Nephron (organoid): ENCODE data around the gene CLIC1.

ENCODE experiments used
- H3K27ac Mint-ChIP-seq, 3 experiments: 2 replicates each; pipeline ENCODE4 v1.8.0; 2020; ENCODE audit warnings: mixed read lengths in 3 of 3, mild to moderate bottlenecking in 2 of 3, moderate library complexity in 1 of 3
- H3K27me3 Mint-ChIP-seq: 2 replicates; pipeline ENCODE4 v1.8.0; 2021; ENCODE audit warnings: low read depth, mild to moderate bottlenecking, moderate library complexity, mixed read lengths
- H3K36me3 Mint-ChIP-seq: 2 replicates; pipeline ENCODE4 v1.8.0; 2020; ENCODE audit warnings: low read depth, mixed read lengths
- H3K4me1 Mint-ChIP-seq: 2 replicates; pipeline ENCODE4 v1.8.0; 2020; ENCODE audit warnings: mixed read lengths
- H3K4me3 Mint-ChIP-seq, 3 experiments: 2 replicates each; pipeline ENCODE4 v1.8.0; 2020; ENCODE audit warnings: mild to moderate bottlenecking in 3 of 3, mixed read lengths in 3 of 3, moderate library complexity in 2 of 3
- H3K9me3 Mint-ChIP-seq: 2 replicates; pipeline ENCODE4 v1.8.0; 2020; ENCODE audit warnings: mixed read lengths
- TF ChIP-seq, protein P1 (sequence below), 3 experiments: fragments of 200-600 bp; sonication (generic); IDR thresholded peaks; one replicate each; pipeline ENCODE4 v1.5.0; 2021; ENCODE audit warnings: antibody characterized with exemption in 3 of 3; ENCODE audit not compliant: unreplicated experiment in 3 of 3

CLIC1 gene

GRCh38 chr6:31707701-31708100 lies 28.6 kb downstream of the CLIC1 start:
- Mint-ChIP-seq H3K4me1 (peaks cover 15% of the 10 kb centered on the region), H3K27ac (no peak overlapping the region), H3K36me3 (no peaks in the 10 kb centered on the region), H3K4me3 (no peak overlapping the region), H3K9me3 (no peaks in the 10 kb centered on the region), H3K27me3 (peaks cover 7% of the 10 kb centered on the region)
- TF ChIP-seq, protein P1, sequence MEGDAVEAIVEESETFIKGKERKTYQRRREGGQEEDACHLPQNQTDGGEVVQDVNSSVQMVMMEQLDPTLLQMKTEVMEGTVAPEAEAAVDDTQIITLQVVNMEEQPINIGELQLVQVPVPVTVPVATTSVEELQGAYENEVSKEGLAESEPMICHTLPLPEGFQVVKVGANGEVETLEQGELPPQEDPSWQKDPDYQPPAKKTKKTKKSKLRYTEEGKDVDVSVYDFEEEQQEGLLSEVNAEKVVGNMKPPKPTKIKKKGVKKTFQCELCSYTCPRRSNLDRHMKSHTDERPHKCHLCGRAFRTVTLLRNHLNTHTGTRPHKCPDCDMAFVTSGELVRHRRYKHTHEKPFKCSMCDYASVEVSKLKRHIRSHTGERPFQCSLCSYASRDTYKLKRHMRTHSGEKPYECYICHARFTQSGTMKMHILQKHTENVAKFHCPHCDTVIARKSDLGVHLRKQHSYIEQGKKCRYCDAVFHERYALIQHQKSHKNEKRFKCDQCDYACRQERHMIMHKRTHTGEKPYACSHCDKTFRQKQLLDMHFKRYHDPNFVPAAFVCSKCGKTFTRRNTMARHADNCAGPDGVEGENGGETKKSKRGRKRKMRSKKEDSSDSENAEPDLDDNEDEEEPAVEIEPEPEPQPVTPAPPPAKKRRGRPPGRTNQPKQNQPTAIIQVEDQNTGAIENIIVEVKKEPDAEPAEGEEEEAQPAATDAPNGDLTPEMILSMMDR (IDR thresholded peaks at IDR 0.05; ENCODE audit: unreplicated experiment in 3 of 3), result no peak

DNA sequence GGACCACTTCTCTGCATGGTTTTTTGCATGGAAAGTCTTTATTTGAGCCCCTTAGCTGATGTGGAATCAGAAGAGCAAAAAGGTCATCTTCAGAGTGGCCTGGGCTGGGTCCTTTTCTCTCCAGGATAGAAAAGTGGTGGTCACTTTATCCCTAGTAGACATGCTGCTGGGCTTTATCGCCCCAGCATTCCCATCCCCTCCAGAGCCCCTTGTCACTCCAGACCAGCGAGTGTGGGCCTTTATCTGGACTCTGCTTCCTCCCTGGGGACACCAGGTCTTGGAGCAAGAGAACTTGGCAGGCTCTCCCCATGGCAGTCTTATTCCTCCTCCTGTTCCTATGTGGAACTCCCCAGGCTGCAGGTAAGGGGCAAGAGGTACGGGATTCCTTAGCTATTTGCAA lies 29.7 kb downstream of the CLIC1 start, which contains the start of gene LY6G6F:
LY6G6F (plus strand) TSS at position 268 of the 400 bp plus-strand sequence; CDS start at position 309, 41 bp downstream.
- Mint-ChIP-seq H3K4me1 (peaks cover 8% of the 10 kb centered on the region), H3K27ac (no peak within 1 kb of the TSS), H3K4me3 (peak within 1 kb of the TSS in 2 of 3 experiments; percentile 56 to 61), H3K27me3 (peaks cover 3% of the 10 kb centered on the region), H3K9me3 (no peaks in the 10 kb centered on the region), H3K36me3 (no peaks in the 10 kb centered on the region)
- TF ChIP-seq, protein P1 (IDR thresholded peaks at IDR 0.05; ENCODE audit: unreplicated experiment in 3 of 3), result no peak

DNA sequence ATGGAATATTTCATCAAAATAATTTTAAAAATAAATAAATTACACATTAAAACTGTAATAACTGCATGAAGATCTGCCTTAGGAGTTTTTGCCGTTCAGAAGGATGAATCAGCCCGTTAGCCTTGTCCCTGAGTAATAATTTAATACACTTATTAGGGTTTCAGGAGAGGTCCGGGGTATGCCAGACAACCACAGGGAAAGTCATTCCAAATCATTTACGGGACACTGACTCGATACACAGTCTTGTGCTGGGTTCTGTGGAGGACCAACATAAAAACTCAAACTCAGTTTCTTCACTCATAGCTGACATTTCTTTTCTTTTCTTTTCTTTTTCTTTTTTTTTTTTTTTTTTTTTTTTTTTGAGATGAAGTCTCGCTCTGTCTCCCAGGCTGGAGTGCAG lies 30.4 kb downstream of the CLIC1 start:
- Mint-ChIP-seq H3K9me3 (no peaks in the 10 kb centered on the region), H3K27me3 (peaks cover 3% of the 10 kb centered on the region)
- TF ChIP-seq, protein P1 (IDR thresholded peaks at IDR 0.05; ENCODE audit: unreplicated experiment in 3 of 3), result no peak

DNA sequence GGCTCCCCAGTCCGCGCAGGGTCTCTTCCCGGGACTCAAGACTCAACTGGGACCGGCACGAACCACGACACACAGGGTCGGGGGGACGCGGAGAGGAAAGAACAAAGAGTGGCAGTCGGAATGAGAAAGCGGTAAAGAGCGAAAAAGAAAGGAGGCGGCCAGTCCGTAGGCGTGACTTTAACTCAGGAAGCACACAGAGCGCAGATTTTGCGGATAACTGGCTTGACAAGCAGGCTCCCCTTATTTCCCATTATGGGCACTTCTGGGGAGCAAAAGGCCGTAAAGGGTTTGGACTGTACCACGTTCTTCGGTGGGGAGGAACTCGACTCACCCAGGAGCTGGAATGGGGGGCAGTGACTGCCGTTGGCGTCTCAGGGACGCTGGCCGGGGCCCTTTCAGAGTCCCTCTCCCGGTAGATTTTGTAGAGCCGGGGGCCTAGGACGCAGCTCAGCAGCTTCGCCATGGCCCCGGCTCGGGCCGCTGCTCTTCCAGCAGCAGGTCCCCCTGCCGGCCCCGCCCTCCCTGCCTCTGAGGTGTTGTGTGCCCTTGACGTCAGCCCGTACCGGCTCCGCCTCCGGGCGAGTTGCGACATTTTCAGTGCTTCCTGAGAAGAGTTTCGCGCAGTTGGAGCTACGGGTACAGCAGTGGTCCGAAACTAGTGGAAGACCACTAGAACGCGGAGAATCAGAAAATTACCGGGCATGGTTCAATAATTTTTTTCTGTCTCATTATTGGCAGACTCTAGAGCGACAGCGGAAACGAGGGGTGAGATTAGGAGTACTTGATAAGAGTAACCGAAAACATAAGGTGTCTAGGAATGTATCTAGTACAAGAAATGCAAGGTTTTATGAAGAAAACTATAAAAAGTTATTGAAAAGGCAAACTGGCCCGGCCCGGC lies 33.3 kb downstream of the CLIC1 start, which contains the start of gene ABHD16A:
ABHD16A (minus strand) TSS at position 506 of the 898 bp plus-strand sequence; CDS start at position 463, 43 bp downstream.
- Mint-ChIP-seq H3K4me3 (peak within 1 kb of the TSS; percentile 98 to 99 (median 98)), H3K27ac (peak within 1 kb of the TSS; percentile 90 to 96 (median 94)), H3K9me3 (no peaks in the 10 kb centered on the region), H3K27me3 (peaks cover 3% of the 10 kb centered on the region), H3K36me3 (peaks cover 9% of the 10 kb centered on the region), H3K4me1 (peaks cover 16% of the 10 kb centered on the region)
- TF ChIP-seq, protein P1 (IDR thresholded peaks at IDR 0.05; ENCODE audit: unreplicated experiment in 3 of 3), result peak in 1 of 3 experiments; percentile 12

More for the DNA sequence above, 30.4 kb downstream of the CLIC1 start:
- Mint-ChIP-seq H3K27ac (no peak overlapping the region), H3K4me3 (peak overlapping the region in 1 of 3 experiments; percentile 5), H3K4me1 (peaks cover 14% of the 10 kb centered on the region), H3K36me3 (peaks cover 4% of the 10 kb centered on the region)

DNA sequence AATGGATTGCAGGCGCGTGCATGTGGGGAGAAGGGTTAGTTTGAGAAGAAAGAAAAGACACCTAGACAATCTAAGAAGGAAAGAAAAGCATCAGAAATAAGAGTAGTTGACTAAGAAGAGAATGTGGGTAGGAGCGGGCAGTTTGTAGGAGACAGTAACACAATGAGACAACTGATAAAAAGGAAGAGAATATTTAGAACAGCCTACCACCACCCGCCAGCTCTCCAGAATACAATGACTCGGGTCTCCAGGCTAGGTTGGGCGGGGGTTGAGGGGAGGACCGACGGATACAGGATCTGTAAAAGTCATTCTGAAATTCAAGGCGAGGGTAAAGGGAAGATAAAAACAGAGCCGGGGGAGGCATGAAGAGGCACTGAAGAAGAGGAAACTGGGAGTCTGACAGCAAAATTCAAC lies 33.9 kb downstream of the CLIC1 start:
- H3K9me3 Mint-ChIP-seq, result no peaks in the 10 kb centered on the region
- H3K4me1 Mint-ChIP-seq, result peaks cover 16% of the 10 kb centered on the region
- TF ChIP-seq, protein P1 (IDR thresholded peaks at IDR 0.05; ENCODE audit: unreplicated experiment in 3 of 3), result no peak
- peak overlapping the region; percentile 90 to 96 (median 94) for H3K27ac Mint-ChIP-seq
- H3K36me3 Mint-ChIP-seq, result peaks cover 16% of the 10 kb centered on the region
- H3K4me3 Mint-ChIP-seq, result peak overlapping the region; percentile 98 to 99 (median 98)
- peaks cover 3% of the 10 kb centered on the region for H3K27me3 Mint-ChIP-seq
